Breast epithelium (tissue), 3 donors: Measurements from ENCODE around the gene CDC25A.
A peak's percentile ranks its signal among the peaks of the same experiment; 100 is the strongest.

Source experiments
- CTCF ChIP-seq, 3 donors: fragments of 450-650 bp; IDR thresholded peaks; one replicate each; pipeline ENCODE4 v1.5.1; 2016 to 2017; ENCODE audit warnings: antibody characterized with exemption in 3 of 3, mild to moderate bottlenecking in 3 of 3, moderate library complexity in 3 of 3
- POLR2A ChIP-seq: fragments of 450-650 bp; IDR thresholded peaks from one replicate; pipeline ENCODE4 v1.6.1; 2016; ENCODE audit warnings: antibody characterized with exemption, mild to moderate bottlenecking, moderate library complexity
- POLR2AphosphoS5 ChIP-seq, 3 donors: sonication (generic); formaldehyde crosslinking; IDR thresholded peaks; one replicate each; pipeline ENCODE4 v1.6.1; 2017; ENCODE audit warnings: antibody characterized with exemption in 3 of 3

GRCh38 chr3:48151807-48152427 lies 36.3 kb downstream of the CDC25A start:
- TF ChIP-seq CTCF (IDR thresholded peaks at IDR 0.05) = peak in 1 of 3 donors; percentile 6
- no peak for TF ChIP-seq POLR2A
- no peak for TF ChIP-seq POLR2AphosphoS5 (IDR thresholded peaks at IDR 0.05)
